Epithelial cell of esophagus (primary cell): ENCODE results near the gene UGT2A1.
A peak's percentile ranks its signal among the peaks of the same experiment; 100 is the strongest.
"Not testable (repeated sequence)": the region's sequence is repeated elsewhere in the genome, so short reads cannot be mapped to it uniquely, and the experiment has no call there.

Source experiments
- DNase-seq: peaks from one replicate; pipeline ENCODE4 v3.0.0; 2010; ENCODE audit warnings: low read depth
- H3K4me3 ChIP-seq: 2 replicates; pipeline ENCODE4 v1.5.1; 2011; ENCODE audit warnings: mild to moderate bottlenecking, low read length, control low read depth
- CTCF ChIP-seq: IDR thresholded peaks from 2 replicates; pipeline ENCODE4 v1.5.1; 2011; ENCODE audit warnings: low read depth, mild to moderate bottlenecking, low read length, control low read depth, inconsistent platforms; ENCODE audit not compliant: insufficient read depth; ENCODE audit errors: missing control alignments

UGT2A1 gene

GRCh38 chr4:69653147-69653546, at the start of gene UGT2A1:
TSS of gene UGT2A1 (minus strand) at chr4:69653247. CDS start at chr4:69647644, 5,603 bp downstream.
- no peak for DNase-seq
- no peak within 1 kb of the TSS for H3K4me3 ChIP-seq
- no peak for TF ChIP-seq CTCF

- no peak for TF ChIP-seq CTCF
- DNase-seq: no peak
These were observed 49.2 kb upstream of the UGT2A1 start for GRCh38 chr4:69702201-69702600.

GRCh38 chr4:69701696-69702095, 48.6 kb upstream of the UGT2A1 start:
- H3K4me3 ChIP-seq: no peak overlapping the region
- TF ChIP-seq CTCF: no peak
- DNase-seq: no peak

More at GRCh38 chr4:69702201-69702600, 49.2 kb upstream of the UGT2A1 start:
- H3K4me3 ChIP-seq: no peak overlapping the region

GRCh38 chr4:69697536-69698242, 44.6 kb upstream of the UGT2A1 start:
- DNase-seq: peak; percentile 52
- no peak for TF ChIP-seq CTCF
- H3K4me3 ChIP-seq: no peak overlapping the region

- DNase-seq: peak; percentile 50
- peak; percentile 40 for TF ChIP-seq CTCF
- no peak overlapping the region for H3K4me3 ChIP-seq
These were observed 36.6 kb upstream of the UGT2A1 start for GRCh38 chr4:69689599-69689998.

GRCh38 chr4:69684804-69685203, 31.8 kb upstream of the UGT2A1 start:
- H3K4me3 ChIP-seq: no peak overlapping the region
- TF ChIP-seq CTCF: no peak
- DNase-seq: no peak

- H3K4me3 ChIP-seq: no peak overlapping the region
- no peak for TF ChIP-seq CTCF
- DNase-seq: no peak
These were observed 15.6 kb upstream of the UGT2A1 start for GRCh38 chr4:69668680-69669079.

- DNase-seq, H3K4me3 ChIP-seq: not testable (repeated sequence)
These were observed 11.0 kb upstream of the UGT2A1 start for GRCh38 chr4:69664009-69664408.

- H3K4me3 ChIP-seq, DNase-seq: not testable (repeated sequence)
These were observed 8.2 kb upstream of the UGT2A1 start for GRCh38 chr4:69661130-69661803.
